GM23248 (cell line): ENCODE results near the gene TMEM52B.

Experiments used
- EZH2 ChIP-seq: fragments of 200-600 bp; sonication (generic); IDR thresholded peaks from 2 replicates; pipeline ENCODE4 v1.6.1; 2018; ENCODE audit warnings: antibody characterized with exemption, mild to moderate bottlenecking; ENCODE audit not compliant: insufficient read depth, poor library complexity, severe bottlenecking
- EZH2phosphoT487 ChIP-seq: fragments of 200-600 bp; sonication (generic); IDR thresholded peaks from 2 replicates; pipeline ENCODE4 v1.6.1; 2018; ENCODE audit warnings: antibody characterized with exemption, moderate library complexity, mild to moderate bottlenecking, low read depth; ENCODE audit not compliant: insufficient read depth

DNA sequence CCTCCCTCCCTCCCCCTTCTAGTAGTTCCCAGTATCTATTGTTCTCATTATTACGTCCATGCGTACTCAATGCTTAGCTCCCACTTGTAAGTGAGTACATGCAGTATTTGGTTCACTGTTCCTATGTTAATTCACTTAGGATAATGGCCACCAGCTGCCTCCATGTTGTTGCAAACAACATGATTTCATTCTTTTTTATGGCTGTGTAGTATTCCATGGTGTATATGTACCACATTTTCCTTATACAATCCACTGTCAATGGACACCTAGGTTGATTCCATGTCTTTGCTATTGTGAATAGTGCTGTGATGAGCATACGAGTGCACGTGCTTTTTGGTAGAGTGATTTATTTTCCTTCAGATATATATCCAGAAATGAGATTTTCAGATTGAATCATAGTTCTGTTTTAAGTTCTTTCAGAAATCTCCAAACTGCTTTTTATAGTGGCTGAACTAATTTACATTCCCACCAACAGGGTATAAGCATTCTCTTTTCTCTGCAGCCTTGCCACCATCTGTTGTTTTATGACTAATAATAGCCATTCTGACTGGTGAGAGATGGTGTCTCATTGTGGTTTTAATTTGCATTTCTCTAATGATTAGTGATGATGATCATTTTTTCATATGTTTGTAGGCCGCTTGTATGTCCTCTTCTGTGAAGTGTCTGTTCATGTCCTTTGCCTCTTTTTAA is 31.0 kb upstream of the TMEM52B start:
- no peak for TF ChIP-seq EZH2
- no peak for TF ChIP-seq EZH2phosphoT487
